HG03460 (cell line): ENCODE data around the gene AEBP2.
"Not testable (repeated sequence)": the region's sequence is repeated elsewhere in the genome, so short reads cannot be mapped to it uniquely, and the experiment has no call there.

ENCODE experiments used
- ATAC-seq: cut with Tn5 transposase; IDR thresholded peaks from one replicate; pipeline ENCODE4 v1.9.1; 2021; ENCODE audit not compliant: unreplicated experiment

AEBP2 gene

GRCh38 chr12:19451196-19451595, 11.9 kb downstream of the AEBP2 start:
- no peak for ATAC-seq

- no peak for ATAC-seq
These were observed 14.7 kb downstream of the AEBP2 start for GRCh38 chr12:19453961-19454360.

- ATAC-seq = no peak
These were observed 15.5 kb downstream of the AEBP2 start for GRCh38 chr12:19454837-19455236.

DNA sequence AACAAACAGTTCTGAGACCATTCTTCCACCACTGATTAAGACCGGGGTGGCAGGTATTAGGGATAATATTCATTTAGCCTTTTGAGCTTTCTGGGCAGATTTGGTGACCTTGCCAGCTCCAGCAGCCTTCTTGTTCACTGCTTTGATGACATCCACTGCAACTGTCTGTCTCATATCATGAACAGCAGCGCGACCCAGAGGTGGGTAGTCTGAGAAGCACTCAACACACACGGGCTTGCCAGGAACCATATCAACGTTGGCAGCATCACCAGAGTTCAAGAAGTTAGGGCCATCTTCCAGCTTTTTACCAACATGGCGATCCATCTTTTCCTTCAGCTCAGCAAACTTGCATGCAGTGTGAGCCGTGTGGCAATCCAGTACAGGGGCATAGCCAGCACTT, 16.9 kb downstream of the AEBP2 start:
- ATAC-seq = no peak

- no peak for ATAC-seq
These were observed 18.3 kb downstream of the AEBP2 start for GRCh38 chr12:19457561-19457960.

DNA sequence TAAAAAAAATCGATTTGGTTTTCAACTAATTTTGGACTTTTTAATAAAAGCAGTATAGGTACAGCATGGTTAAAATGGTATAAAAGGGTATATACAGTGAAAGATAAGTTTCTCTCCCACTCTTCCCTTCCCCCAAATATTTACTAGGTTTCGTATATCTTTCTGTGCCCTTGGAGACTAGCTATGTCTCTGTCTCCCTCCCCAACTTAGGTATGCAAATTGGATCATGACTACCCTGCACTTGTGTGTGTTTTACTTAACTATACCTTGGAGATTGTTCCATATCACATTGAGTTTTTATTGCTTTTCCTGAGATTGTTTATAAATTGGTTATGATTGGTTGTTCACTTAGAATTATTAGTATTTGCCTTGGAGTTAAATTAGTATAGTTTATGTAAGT, 19.4 kb downstream of the AEBP2 start:
- ATAC-seq = no peak

DNA sequence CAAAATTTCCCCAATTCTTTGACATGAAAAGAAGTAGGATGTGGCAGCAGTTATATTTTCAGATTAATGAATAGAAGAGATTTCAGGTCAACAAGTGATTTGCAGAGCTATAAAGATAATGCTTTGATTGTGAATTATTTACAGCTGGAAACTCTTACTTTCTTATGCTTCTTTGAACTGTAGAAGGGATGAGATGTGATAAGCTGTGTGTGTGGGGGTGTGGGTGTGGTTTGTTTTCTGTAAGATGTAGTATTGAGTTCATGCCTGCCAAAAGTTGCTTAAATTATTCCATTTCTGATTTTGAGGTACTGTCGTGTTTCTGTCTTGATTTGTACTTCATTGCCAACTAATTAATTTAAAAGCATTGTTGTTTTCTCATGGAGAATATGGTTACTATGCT, 22.7 kb downstream of the AEBP2 start:
- ATAC-seq = no peak

- ATAC-seq = no peak
These were observed 23.1 kb downstream of the AEBP2 start for GRCh38 chr12:19462406-19462805.

GRCh38 chr12:19464192-19464580, 24.9 kb downstream of the AEBP2 start:
- ATAC-seq = no peak

DNA sequence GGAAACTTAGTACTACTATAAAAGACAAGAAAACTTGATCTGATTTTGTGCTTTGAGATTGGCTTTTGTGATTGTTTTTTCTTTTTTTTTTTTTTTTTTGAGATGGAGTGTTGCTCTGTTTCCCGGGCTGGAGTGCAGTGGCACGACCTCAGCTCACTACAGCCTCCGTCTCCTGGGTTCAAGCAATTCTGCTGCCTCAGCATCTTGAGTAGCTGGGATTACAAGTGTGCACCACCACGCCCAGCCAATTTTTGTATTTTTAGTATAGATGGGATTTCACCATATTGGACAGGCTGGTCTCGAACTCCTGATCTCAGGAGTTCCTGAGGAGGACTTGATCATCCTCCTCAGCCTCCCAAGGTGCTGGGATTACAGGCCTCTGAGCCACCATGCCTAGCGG, 26.4 kb downstream of the AEBP2 start:
- ATAC-seq = no peak

DNA sequence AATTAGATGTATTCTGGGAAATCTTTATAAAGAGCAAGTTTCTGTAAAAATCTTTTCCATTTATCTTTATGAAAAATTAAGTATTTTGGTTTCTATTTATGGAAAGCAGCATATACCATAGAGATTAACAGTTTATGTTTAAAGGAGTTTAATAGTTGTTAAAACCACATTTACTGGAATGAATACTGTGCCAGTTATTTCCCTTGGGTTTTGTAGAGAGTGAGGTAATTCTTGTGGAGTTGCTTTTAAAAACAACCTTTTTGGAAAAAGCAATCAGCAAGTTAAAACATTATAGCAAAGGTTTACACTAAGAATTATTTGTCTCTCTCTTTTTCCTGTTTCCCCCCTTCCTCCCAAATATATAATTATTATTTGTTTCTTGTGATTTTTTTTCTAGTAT, 34.9 kb downstream of the AEBP2 start:
- no peak for ATAC-seq

- ATAC-seq = not testable (repeated sequence)
These were observed 36.7 kb downstream of the AEBP2 start for GRCh38 chr12:19475884-19476505.

GRCh38 chr12:19477071-19477470, 37.8 kb downstream of the AEBP2 start:
- no peak for ATAC-seq

GRCh38 chr12:19480459-19480858, 41.2 kb downstream of the AEBP2 start:
- no peak for ATAC-seq

DNA sequence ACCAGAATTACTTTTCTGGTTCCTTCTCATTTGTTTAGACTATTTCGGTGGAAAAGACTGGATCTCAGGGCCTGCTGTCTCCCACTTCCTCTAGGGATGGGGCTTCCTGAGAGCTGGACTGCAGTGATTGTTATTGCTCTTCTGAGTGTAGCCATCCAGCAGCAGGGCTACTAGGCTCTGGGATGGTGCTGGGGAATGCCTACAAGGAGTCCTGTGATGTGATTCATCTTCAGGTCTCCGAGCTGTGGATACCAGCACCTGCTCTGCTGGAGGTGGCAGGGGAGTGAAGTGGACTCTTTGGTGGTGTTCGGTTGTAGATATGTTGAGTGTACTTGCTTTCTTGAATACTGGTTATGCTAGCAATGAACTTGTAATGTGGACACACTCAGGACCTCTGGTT, 42.7 kb downstream of the AEBP2 start:
- no peak for ATAC-seq

GRCh38 chr12:19482551-19483109, 43.3 kb downstream of the AEBP2 start:
- peak; percentile 81 for ATAC-seq

DNA sequence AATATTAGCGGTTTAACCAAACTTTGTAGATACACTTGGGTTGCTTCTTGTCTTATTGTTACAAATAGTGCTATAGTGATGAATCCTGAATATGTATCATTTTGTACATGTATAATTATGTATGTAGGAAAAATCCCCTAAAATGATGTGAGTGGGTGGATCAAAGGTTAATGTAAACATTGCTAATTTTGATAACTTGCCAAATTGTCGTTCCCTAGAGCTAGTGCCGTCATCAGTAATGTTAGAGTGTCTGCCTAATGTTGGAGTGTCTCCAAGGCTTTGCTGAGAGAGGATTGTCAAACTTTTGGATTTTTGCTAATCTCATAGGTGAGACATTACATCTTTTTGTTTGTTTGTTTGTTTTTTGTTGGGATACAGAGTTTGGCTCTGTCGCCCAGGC, 44.4 kb downstream of the AEBP2 start:
- no peak for ATAC-seq

DNA sequence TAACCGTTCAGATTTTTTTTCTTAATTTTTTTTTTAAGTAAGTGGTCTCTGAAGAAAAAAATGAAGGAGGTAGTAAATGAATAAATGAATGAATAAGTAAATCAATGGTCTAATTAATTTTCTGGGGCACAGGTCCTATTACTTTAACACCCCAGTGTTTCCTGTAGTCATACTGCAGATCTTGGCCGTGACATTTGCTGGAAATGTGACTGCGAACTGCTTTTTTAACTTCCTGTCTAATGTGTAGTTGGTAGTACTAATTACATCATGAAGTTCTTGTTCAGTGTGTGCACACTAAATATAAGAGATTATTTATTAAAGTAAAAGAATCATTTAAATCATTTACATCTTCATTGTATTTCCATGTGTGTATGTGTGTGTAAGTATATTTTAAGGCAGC, 45.4 kb downstream of the AEBP2 start:
- ATAC-seq = no peak

DNA sequence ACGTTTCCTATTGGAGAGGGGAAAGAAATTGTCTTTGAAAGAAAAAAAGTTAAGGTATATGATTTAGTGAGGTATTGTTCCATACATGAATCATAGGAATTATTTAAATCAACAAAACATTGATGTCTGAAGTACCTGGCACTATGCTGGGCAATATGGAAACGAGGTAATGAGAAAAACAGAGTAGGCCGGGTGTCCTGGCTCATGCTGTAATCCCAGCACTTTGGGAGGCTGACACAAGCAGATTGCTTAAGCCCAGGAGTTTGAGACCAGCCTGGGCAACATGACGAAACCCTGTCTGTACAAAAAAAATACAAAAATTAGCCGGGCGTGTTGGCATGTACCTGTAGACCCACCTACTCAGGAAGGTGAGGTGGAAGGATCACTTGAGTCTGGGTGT, 45.9 kb downstream of the AEBP2 start:
- ATAC-seq = no peak

GRCh38 chr12:19489168-19489567, 49.9 kb downstream of the AEBP2 start:
- ATAC-seq = no peak

DNA sequence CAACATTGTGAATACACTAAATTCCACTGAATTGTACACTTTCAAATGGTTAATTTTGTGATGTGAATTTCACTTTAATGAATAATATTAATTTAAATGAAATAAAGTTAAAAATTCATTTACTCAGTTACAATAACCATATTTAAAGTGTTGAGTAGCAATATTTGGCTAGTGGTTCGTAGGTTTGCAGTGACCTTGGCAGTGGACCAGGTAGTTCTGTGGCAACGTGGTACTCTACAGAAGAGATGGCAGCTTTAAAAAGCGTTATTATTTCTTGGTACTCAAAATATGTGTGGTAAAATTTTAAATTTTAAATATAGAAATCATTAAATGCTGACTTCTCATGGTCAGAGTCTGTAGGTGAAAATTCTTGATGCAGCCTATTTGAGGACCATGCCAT, 51.6 kb downstream of the AEBP2 start:
- no peak for ATAC-seq

DNA sequence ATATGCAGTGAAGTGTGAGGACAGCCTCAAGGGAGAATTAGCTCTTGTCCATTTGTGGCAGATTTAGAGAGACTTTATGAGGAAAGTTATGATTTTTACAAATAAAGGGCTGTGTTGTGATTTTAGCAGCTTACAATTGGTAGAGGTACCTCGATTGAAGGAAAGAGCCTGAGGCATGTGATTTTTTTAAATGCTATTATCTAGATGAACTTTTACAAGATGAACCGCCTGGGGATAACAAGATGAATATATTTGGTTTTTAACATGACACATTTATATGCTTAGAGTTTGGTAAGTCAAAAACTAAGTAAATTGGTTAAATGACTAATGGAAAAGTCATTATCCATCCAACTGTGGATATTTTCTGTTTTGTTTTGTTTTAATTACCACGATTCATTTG, 52.6 kb downstream of the AEBP2 start:
- ATAC-seq = no peak

GRCh38 chr12:19496219-19496878, 57.1 kb downstream of the AEBP2 start:
- ATAC-seq = no peak
